LNCaP clone FGC (cell line): ENCODE results near the gene ATE1.

Experiments
- DNase-seq: peaks from one replicate; pipeline ENCODE4 v3.0.0-alpha.2; 2011; ENCODE audit warnings: low read depth
- H3K4me3 ChIP-seq: 2 replicates; pipeline ENCODE4 v1.5.1; 2011; ENCODE audit warnings: mild to moderate bottlenecking, low read depth, low read length, control low read depth
- CTCF ChIP-seq: IDR thresholded peaks from 2 replicates; pipeline ENCODE4 v1.5.1; 2012; ENCODE audit warnings: mild to moderate bottlenecking; ENCODE audit not compliant: control insufficient read depth, insufficient read depth; ENCODE audit errors: extremely low read depth

Gene ATE1

GRCh38 chr10:121694966-121695643, 232.7 kb downstream of the ATE1 start:
- DNase-seq = no peak
- no peak overlapping the region for H3K4me3 ChIP-seq
- TF ChIP-seq CTCF = no peak

DNA sequence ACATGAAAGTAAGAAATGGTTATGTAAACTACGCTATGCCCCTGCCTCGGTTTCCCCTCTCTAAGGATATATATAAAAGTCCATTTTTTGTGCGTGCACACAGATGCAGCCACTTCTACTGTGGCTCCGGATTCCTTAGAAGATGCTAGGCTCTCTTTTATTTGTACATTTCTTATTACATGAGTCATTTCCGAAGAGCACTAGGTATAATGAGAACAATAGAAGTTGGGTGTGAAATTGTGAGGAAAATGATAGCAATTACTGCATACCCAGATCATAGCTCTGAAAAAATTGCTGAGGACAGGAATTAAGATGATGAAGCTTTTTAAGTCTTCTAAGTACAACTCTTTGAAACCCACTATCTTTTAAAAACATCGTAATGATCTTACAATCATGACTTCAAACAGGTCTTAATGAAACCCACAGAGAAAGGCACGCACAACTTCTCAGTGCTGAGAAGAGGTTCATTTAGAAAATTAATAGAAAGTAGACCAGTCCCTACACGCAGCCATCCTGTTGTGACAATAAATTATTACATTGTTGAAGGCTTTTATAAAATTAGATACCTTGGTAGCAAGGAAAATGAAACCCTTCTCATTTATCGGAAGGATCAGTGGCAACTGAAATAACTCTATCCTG, 233.4 kb downstream of the ATE1 start:
- DNase-seq = no peak
- TF ChIP-seq CTCF = no peak
- no peak overlapping the region for H3K4me3 ChIP-seq

DNA sequence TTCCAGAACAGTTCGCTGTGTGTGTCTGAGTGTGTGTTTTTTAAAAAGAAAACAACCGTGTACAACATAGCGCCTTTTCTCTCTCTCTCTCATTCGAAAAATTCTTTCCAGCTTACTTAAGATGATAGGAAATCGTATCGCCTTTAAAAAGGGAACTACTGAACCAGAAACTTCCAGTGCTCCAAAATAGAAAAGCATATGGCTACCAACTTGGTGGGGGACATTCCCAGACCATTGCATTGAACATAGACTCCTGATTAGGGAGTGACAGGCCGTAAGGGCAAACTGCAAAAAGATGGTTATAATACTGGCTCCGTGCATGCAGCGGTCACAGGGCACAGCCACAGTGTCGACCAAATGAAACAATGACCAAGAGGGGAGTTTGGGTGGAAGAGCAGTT, 235.2 kb downstream of the ATE1 start:
- TF ChIP-seq CTCF = no peak
- no peak overlapping the region for H3K4me3 ChIP-seq
- no peak for DNase-seq

- no peak for TF ChIP-seq CTCF
- no peak overlapping the region for H3K4me3 ChIP-seq
- no peak for DNase-seq
Observed at GRCh38 chr10:121690970-121691369, 236.9 kb downstream of the ATE1 start.
